ENCODE data around the gene LYZ.
A peak's percentile ranks its signal among the peaks of the same experiment; 100 is the strongest.

The LYZ gene

DNA sequence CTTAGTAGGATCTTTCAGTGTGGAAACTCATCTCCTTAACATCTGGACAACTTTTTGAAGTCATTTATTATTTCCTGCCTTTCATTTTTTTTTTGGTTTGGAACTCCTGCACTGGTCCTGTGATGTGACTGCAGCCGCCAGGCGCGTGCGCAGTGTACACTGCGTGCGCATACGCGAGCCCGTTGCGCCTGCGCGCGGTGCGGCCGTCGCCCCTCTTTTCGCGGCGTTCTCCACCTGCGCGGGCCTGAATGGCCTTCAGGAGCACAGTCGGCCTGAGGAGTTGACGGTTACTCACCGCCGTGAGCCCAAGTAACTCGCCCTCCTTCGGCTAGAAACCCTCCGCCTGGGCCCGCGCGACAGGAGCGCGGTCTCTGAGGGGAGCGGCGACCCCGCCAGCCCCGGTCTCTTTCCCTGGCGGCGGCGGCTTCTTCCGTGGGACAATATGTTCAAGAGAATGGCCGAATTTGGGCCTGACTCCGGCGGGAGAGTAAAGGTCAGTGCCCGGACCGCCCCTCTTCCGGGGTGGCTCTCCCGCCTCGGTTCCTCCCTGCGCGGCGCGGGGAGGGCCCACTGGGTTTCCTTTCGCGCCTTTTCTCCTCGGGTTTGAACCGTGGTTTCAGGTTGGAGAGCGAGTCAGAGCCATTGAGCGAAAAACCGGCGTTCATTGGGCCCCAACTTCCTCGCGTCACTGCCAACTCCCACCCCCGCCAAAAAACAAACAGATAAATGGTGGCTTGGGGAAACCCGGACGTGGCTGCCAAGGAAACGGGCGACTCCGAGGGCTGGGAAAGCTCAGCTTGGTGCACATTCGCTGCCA, 11.6 kb downstream of the LYZ start, which contains the start of gene YEATS4:
Gene YEATS4 (plus strand): TSS at position 213 of the 817 bp plus-strand sequence. CDS start 230 bp downstream, at position 443.
- DNase-seq (ENCODE audit: low read depth) = peak; percentile 51
- H3K4me3 ChIP-seq (ENCODE audit: low read depth, low read length) = peak within 1 kb of the TSS; percentile 87

DNA sequence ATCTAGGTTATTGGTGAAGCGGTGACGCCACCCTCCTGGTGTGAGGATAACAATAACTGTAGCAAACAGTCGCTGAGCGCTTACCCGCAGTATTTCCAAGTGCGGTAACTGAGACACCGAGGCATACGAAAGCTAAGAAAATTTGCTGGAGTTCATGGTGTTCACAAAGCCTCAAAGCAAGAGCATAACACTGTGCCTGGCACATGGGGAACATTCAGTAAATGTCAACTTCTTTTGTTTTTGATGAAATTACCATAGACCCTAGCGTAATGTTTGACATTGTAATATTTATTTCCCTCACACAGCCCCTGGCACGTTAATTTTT, 12.1 kb downstream of the LYZ start:
- DNase-seq (ENCODE audit: low read depth) = no peak
- peak overlapping the region; percentile 87 for H3K4me3 ChIP-seq (ENCODE audit: low read depth, low read length)

DNA sequence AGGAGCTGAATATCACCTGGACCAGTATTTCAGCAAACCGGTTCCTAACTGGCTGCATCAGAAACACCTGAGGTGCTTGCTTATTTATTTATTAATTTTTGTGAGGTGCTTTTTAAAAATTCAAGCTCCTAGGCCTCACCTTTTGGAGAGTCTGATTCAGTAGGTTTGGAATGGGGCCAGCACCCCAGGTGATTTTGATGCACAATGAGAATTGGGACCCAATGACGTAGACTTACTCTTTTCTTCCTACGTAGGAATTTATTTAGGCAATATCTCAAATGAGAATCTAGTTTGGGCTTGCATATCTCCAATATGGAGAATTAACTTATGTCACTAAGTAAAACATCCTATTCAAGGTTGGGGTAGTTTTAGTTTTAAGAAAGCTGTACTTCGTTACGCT, 18.6 kb downstream of the LYZ start:
- H3K4me3 ChIP-seq (ENCODE audit: low read depth, low read length) = no peak overlapping the region

DNA sequence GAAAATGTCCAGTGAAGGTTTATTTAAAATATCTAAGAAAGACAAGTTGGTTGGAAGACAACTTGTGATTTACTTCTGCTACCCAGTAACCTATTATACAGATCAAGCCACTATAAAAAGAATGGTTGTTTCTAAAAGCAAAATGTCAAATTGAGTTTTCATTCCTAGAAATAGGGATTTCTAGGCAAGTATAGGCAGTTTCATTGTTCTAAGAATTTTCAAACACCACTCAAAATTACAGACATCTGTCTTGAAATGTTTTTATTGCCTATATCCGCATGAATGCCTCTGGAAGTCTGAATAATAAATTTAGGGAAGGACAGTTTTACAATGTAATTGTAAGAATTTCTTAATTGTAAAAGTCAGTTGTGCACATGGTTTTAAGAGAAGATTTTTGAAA, 20.0 kb downstream of the LYZ start:
- H3K4me3 ChIP-seq (ENCODE audit: low read depth, low read length) = no peak overlapping the region
- DNase-seq (ENCODE audit: low read depth) = no peak

More for the DNA sequence above, 18.6 kb downstream of the LYZ start:
- no peak for DNase-seq (ENCODE audit: low read depth)

DNA sequence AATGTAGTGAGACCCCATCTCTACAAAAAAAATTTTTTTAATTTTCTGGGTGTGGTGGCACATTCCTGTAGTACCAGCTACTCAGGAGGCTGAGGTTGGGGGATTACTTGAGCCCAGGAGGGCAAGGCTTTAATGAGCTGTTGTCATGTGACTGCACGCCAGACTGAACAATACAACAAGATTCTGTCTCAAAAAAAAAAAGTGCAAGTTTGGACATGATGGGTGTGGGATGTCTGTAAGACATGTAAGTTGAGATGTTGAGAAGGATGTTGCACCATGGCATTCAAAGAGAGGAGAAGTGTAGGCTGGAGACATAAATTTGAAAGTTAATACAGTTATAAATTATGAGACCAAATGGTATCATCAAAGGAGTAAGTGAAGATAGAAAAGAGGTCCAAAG, 34.9 kb downstream of the LYZ start:
- DNase-seq (ENCODE audit: low read depth) = no peak
- H3K4me3 ChIP-seq (ENCODE audit: low read depth, low read length) = no peak overlapping the region

DNA sequence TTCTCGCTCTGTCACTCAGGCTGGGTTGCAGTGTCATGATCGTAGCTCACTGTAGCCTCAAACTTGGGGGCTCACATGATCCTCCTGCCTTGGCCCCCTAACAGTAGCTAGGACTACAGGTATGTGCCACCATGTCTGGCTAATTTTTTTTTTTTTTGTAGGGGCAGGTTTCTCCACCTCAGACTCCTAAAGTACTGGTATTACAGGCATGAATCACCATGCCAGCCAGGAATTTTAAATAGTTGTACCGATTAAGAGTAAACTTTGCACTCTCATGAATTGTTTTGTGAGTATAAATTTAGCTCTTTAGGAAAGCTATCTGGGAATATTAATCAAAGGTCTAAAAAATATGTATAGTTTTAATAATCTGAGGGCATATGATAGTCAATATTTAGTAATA, 36.9 kb downstream of the LYZ start:
- no peak for DNase-seq (ENCODE audit: low read depth)
- H3K4me3 ChIP-seq (ENCODE audit: low read depth, low read length) = no peak overlapping the region

DNA sequence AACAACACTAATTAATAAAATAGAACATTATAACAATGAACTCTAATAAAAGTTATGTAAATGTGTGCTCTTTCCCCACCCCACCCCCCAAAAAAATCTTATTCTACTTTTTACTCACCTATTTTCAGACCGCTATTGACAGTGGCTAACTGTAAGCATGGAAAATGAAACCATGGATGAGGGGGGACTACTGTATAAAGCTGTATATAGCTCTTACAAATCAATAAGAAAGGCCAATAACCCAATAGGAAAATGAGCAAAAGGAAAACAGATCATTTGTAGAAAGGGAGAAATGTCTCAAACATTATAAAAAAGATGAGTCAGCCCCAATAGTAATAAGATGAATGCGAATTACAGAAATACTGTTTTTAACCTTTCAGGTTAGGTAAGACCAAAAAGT, 38.7 kb downstream of the LYZ start:
- DNase-seq (ENCODE audit: low read depth) = no peak
- H3K4me3 ChIP-seq (ENCODE audit: low read depth, low read length) = no peak overlapping the region

DNA sequence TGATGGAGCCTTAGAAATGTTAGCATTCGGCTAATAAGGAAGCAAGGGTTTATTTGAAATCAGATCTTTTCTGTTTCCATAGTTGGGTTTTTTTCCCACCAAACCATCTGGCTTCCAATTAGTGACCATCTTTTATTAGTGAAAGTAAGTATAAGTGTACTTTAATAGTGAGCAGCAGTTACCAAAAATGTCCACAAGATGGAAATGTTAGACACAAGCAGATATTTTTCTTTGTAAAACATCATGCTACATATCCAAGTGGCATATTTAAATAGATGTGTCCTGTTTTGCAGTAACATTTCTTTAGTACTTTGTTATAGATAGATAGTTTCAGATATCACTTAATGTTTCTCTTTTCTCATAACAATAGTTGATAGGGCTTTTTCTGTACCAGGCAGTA, 40.2 kb downstream of the LYZ start:
- no peak overlapping the region for H3K4me3 ChIP-seq (ENCODE audit: low read depth, low read length)
- DNase-seq (ENCODE audit: low read depth) = peak; percentile 25

DNA sequence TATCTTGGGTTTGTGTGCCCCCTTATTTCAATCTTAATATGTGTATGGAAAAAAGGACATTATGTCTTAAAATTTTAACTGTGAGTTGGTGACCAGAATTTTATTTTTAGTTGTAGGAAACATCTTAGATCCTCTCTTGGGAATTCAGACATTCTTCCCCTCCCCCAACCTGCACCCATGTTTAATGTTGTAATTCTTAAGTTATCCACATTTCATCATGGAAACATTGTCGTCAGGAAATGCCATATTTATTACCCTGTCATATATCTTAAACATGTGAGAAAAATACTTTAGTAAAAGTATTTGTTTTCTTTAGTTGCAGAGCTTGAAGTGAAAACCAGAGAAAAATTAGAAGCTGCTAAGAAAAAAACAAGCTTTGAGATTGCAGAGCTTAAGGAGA, 41.6 kb downstream of the LYZ start:
- no peak overlapping the region for H3K4me3 ChIP-seq (ENCODE audit: low read depth, low read length)
- no peak for DNase-seq (ENCODE audit: low read depth)

DNA sequence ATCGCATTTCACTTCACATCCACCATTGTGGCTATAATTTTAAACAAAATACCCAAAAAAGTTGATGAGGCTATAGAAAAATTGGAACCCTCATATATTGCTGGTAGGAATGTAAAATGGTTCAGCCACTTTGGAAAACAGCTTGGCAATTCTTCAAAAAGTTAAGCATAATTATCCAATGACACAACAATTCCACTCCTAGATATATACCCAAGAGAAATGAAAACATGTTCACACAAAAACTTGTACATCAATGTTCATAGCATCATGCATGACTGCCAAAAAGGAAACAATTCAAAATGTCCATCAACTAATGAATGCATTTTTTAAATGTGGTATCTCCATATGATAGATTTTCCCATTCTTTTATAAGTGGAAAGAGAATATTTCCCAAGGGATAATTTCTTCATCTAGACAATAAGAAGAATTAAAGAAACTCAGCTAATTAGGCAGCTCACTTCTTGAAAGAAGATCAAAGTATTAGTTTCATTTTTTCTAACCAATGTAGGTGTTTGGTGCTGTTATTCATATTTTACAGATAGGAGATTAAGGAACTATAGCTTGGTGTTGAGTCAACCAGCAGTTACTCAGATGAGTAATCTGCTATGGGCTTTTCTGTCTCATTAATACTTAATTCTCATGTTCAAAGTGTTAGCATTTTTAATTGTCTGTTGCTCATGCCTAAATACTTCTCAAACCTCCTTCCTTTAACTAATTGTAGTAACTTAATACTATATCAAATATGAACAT, 44.2 kb downstream of the LYZ start:
- no peak for DNase-seq (ENCODE audit: low read depth)
- no peak overlapping the region for H3K4me3 ChIP-seq (ENCODE audit: low read depth, low read length)

DNA sequence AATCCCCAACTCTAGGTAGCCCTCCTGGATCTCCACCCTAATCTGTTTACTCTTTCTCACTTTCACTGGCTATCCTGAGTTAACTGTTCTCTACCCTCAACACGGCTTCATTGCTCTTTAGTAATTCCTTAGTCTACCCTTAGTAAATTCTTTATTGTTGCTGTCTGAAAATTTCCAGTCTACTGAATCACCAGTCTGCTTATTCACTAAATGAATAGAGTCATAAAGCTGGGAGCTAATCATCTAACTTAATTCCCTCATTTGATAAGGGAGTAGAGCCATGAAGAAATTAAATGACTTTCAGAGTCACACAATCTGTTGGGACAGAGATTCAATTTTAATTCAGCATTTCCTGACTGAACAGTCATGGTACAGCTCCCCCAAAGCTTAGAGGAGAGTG, 47.9 kb downstream of the LYZ start:
- no peak for DNase-seq (ENCODE audit: low read depth)
- H3K4me3 ChIP-seq (ENCODE audit: low read depth, low read length) = no peak overlapping the region

DNA sequence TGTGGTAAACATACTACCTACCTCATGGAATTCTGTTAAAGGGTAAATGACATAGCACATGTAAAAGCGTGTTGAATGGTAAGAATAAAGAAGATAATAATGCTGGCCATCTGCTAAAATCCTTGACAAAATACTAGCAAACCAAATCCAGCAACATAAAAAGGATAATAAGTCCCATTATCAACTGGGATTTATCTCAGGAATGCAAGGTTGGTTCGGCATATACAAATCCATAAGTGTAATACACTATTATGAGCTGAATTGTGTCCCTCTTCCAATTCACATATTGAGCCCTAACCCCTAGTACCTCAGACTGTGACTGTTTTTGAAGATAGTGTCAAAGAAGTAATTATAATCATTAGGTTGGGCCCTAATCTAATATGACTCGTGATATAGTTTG, 48.8 kb downstream of the LYZ start:
- DNase-seq (ENCODE audit: low read depth) = no peak
- no peak overlapping the region for H3K4me3 ChIP-seq (ENCODE audit: low read depth, low read length)

DNA sequence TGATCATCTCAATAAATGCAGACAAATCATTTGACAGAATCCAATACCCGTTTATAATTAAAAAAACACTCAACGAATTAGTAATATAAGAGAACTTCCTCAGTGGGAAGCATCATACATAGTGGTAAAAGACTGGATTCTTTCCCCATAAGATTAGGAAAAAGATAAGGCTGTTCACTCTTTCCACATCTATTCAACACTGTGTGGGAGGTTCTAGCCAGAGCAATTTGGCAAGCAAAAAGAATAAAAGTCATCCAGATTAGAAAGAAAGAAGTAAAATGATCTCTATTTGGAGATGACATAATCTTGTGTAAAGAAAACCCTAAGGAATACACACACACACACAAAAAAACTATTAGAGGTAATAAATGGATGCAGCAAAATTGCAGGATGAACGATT, 49.8 kb downstream of the LYZ start:
- no peak for DNase-seq (ENCODE audit: low read depth)

DNA sequence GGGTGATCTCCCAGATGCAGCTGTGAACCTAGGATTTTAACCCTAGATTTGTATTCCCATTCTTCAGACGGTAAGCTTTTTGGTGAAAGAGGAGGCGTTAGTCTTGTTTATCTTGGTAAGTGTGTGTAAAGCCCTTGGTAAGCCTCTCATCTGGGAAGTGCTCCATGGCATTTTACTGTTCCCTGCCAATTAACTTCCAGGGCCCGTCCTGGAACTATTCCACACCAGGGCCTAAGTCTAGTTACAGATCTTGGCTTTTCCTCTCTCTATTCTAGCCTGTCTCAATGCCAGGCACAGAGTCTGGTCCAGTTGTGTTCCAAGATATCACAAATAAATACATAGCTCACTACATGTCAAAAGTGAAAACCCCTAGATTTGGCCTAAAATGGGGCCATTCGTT, 53.8 kb downstream of the LYZ start:
- DNase-seq (ENCODE audit: low read depth) = no peak
- no peak overlapping the region for H3K4me3 ChIP-seq (ENCODE audit: low read depth, low read length)

More for the DNA sequence above, 49.8 kb downstream of the LYZ start:
- H3K4me3 ChIP-seq (ENCODE audit: low read depth, low read length) = no peak overlapping the region

Measured in skeletal muscle cell (primary cell).